COLO829 (cell line): ENCODE data around the gene TAS1R1.
"Not testable (repeated sequence)": the region's sequence is repeated elsewhere in the genome, so short reads cannot be mapped to it uniquely, and the experiment has no call there.

Experiments used
- DNase-seq: peaks from one replicate; pipeline ENCODE4 v3.0.0; 2012; ENCODE audit warnings: low spot score

TAS1R1 gene

DNA sequence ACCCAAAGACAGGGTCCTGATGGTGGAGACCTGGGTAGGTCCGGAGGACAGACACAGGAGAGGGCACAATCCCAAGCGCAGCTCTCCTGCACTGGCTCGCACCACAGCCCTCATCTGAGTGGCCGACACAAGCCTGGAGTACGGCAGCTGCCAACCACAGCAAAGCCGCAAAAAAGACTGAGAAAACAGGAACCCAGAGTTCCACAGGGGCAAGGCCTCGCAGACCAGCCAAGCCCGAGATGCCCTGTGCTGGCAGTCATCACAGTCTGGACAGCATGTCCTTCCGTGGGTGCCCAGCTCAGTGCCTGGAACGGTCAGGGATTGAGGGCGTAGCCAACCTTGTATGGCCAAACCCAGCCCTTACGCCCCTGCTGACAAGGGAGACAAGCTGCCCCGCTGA, 36.1 kb downstream of the TAS1R1 start:
- DNase-seq, result no peak

DNA sequence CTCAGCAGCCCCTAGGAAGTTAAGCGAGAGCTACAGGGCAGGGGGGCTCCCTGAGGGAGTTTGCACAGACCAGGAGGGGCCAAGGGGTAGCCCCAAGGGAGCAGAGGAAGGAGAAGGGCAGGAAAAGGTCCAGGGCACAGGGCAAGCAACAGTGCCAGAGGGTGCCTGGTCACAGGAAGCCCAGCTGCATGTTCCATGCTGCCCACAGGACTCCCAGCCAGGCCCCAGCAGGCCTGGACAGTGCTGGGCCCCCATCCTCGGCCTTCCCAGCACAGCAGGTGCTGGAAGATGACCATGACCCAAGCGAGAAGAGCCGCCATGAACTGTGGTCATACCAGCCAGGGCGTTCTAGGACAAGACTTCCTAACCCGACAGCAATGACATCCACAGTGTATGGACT, 36.5 kb downstream of the TAS1R1 start:
- no peak for DNase-seq

DNA sequence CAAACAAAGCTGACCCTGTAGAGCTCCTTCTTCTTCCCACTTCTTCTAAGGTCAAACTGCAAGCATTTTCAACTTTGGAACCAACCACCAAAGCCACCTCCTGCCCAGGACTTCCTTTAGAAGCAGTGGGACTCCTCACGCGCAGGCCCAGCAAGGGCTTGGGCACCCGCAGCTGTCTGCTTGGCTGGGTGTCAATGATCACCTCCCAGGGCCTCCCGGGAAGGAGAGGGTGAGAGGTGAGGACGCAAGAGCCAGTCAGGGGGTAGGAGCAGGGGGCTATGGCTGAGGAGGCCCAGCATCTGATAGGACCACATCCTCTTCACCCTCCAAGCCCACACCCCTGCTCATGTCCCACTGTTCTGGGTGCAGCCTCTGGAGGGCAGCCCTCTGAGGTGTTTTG, 37.3 kb downstream of the TAS1R1 start:
- DNase-seq, result no peak

DNA sequence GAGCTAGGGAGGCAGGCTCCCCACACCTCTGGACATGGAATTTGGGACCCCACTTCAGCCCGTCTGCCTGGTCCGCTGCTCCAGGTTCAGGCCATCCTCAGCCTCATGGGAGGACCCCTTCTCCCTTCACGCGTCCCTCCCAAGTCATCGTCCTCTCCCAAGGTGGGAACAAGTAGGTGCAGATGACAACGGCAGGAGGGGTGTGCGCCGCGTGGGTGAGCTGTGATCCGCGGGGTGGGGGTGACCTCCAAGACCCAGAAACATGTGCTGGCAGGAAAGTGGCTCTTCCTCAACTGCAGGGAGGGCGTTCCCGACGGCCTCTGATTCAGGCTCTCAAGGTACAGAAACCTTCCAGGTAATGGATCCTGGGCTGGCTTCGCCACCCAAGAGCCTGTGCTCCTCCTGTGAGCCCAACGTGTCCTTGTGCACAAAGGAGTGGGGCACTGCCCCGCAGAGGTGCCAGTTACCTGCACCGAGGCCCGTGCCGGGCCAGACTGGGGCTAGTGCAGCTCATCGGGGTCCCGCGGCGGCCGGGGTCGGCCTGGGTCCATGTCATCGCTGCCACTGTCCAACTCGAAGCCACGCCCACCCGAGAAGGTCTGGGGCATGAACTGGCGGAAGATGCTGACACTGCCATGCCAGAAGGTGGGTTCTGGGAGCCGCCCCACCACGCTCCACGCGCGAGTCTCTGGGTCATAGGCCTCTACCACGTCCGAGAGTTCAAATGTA, 37.9 kb downstream of the TAS1R1 start:
- no peak for DNase-seq

DNA sequence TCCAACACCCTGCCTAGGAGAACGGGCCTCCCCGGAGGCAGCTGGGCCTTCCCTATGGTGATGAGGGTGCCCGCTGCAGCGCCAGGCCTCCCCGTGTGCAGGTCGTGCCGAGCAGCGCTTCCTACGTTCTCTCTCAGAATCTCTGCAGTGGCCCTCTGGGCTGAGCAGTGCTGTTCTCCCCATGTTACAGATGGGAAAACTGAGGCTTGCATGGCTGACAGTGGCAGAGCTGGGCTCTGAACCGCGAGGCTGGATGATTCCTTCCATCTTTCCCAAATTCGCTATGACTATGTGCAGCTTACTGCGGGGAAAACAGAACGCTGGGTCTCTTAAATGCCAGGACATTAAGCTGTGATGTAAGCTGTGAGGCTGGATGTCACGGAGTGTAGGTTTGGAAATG, 38.7 kb downstream of the TAS1R1 start:
- DNase-seq, result no peak

DNA sequence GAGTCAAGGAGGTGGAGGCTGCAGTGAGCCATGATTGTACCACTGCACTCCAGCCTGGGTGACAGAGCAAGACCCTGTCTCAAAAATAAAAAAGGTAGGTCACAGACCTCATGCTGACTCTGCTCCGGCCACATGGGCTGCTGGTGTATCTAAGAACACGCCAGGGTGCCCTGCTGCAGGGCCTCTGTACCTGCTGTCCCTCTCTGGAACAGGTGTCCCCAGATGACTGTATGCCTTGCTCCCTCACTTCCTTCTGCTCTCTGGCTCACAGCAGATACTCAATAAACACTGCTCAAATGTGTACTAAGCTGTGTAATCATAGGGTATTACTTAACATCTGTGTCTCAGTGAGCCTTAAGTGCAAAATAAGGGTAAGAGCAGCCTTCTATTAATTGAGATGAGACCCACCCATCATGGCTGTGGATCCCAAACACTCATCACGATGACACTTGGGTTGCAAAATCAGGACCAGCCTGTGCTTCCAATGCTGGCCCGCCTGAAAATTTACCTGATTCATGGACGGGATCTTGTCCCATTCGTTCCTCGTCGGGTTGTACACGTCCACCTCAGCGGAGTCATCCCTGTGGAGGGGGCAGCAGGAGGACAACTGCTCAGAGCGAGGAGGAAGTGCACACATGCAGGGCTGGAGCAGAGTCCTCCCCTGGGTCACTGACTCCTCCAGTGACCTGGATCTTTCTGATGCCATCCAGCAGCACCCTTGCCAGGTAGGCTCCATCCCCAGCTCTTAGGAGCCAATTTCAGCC, 40.1 kb downstream of the TAS1R1 start:
- no peak for DNase-seq

DNA sequence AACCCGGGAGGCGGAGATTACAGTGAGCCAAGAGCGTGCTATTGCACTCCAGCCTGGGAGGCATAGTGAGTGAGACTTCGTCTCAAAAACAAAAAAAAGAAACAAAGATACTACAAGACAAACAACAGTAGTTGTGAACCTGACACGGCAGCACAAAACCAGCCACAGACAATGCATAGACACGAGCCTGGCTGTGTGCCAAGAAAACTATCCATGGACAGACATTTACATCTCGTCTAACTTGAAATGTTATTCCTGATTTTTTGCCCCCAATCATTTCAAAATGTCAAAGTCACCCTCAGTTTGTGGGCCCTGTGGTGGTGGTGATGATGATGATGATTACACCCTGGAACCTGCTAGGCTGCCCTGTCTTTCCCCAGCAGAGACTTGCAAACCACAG, 41.2 kb downstream of the TAS1R1 start:
- no peak for DNase-seq

DNA sequence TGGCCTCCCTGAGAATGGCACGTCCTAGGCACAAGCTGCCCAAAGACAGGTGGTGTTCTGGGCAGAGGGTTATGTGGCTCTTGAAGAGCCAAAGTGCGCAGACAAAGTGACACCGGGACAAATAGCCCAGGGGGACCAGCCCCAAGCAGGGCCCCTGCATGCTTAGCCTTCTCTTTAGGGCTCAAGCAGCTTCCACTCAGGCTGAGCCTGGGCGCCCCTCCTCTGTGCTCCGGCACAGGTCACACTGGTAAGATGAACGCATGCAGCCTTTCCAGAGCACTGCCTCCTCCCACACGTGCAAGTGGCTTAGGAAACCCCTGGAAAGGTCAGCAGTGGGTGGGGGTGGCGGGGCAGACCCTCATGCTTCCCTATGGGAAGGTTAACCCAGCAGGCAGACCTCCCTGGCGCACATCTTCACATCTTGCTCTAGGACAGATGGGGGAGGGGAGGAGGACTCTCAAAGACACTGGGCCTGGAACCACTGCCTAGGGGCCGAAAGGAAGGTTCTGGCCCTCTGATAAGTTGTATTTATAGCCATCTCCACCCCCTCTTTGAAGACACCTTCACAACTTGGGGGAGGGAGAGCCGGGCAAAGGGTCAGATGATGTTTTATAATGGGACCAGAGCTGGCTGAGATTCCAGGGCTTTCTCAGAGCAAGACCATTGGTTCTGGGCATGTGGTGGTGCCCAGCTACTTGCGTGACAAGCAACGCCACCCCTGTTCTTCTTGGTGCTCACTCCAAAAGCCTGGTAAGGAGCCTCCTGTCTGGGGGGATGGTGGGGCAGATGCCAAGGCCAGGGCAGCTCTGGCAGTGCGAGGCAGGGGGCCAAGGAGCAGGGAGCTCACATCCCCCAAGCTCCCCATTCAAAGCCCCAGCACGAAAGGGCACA, 42.0 kb downstream of the TAS1R1 start:
- no peak for DNase-seq

DNA sequence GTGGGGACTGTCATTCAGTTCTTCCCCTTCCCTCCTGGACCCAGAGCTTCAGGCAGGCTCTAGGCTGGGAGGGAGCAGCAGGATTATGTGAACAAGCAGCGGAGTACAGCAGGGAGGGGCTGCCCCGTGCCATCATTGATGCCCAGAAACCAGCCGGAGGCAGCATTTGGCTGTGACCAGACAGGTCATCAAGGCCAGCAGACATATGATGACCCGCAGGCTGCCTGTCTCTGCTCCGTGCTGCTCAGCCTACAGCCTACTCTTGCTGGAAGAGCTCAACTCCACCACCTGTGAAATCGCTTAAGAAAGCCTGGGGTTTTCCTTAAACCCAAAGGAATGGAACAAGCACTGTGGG, 42.6 kb downstream of the TAS1R1 start:
- no peak for DNase-seq

DNA sequence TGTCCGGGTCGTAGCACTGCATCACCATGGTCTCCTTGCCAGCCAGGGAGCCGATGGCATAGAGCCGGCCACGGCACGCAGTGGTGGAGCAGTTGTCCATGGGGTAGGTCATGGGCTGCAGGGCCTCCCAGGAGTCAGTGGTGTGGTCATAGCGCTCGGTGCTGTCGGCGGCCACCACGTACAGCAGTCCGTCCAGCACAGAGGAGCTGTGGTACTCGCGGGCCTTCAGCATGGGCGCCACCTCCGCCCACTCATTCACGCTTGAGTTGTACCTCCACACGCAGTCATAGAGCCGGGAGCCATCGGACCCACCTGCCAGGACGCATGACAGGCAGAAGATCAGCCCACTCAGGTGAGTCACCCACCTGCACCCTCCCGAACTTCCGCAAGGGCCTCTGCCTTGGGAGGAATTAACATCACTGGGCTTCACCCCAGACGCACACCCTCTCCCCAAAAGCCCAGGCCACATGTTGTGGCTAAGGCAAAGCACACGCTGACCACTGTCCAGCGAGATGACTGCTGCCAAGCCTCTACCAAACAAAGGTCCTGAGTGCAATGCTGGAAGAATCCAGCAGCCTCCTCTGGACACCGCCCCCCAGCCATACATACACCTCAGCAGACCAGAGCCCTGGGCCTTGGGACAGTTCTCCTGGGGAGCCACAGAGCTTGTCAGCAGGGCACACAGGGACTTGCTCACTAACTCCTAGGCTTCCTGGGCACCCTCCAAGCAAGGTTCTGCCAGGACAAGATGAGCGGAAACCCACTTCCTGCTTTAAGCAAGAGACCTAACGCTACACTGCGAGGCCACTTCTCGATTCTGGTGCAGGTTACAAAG, 44.3 kb downstream of the TAS1R1 start:
- DNase-seq, result no peak

DNA sequence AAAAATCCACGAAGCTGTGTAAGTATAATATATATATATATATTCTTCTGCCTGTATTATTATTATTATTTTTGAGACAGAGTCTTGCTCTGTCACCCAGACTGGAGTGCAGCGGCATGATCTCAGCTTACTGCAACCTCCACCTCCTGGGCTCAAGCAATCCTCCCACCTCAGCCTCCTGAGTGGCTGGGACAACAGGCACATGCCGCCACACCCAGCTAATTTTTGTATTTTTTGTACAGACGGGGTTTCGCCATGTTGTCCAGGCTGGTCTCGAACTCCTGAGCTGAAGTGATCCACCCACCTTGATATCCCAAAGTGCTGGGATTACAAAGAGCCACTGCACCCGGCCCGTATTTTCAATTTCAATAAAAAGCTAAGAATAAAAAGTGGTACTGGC, 44.9 kb downstream of the TAS1R1 start:
- DNase-seq, result not testable (repeated sequence)

DNA sequence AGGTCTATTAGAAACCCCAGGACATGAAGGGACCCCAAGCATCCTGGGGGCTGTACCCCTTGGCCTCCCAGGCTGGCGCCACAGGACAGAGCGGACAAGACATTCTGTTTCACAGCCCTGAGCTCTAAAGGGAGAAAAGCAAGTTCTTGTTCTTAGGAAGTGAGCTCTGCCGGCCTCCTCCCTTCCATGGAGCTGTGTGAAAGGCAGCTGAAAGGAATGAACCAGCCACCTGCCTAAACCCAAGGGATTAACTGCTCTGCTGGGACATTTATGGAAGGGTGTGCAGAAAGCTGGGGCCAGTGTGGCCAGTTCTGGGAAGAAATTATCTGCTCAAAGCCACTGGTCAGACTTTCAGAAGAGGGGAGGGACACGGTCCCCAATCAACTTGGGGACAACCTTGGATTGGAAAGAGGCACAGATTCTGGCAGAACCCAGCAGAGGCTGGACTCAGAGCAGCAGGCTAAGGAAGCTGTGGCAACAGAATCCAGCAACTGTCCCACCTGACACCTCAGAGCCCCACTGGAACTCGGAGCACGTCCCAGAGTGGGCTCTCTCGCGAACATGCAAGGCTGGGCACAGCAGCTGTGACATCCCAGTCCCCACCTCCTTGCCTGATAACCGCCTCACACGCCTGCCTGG, 45.4 kb downstream of the TAS1R1 start:
- no peak for DNase-seq

DNA sequence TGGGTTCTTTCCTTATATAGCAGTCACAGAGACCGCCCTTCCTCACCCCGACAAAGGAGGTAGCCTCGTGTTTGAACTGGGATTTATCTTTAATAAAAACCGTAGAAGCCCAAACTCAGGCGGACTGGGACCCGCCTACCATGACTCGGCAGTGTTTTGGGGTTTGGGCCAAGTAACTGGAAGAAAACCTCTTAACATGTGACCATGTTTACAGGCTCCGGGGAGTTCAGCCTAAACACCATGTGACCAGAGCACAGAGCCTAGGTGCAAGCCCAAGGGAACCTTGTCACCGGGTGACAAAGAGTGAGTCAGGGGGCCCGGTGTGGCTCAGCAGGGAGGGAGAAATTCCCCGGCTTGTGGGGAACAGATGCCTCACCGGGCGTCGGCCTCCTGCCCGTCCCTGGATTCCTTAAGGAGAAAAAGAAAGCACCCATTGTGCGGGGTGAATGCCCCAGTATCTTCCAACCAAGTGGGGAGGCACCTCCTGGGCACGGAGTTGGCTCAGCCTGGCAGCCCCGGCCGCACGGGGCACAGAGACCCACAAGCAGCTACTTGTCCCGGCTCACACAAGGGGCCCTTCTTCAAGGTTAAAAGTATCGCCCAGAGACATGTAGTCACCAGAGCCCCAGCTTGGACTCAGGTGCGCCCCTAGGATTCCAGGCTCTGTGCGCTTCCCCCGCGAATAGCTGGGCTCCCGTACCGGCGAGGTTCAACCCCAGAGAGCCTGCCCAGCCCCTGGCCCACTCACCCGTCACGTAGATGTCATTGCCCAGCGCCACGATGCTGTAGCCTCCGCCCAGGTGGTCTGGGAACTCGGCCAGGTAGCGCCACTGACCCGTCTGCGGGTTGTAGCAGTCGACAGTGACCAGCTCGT, 46.2 kb downstream of the TAS1R1 start:
- DNase-seq, result peak; percentile 61

DNA sequence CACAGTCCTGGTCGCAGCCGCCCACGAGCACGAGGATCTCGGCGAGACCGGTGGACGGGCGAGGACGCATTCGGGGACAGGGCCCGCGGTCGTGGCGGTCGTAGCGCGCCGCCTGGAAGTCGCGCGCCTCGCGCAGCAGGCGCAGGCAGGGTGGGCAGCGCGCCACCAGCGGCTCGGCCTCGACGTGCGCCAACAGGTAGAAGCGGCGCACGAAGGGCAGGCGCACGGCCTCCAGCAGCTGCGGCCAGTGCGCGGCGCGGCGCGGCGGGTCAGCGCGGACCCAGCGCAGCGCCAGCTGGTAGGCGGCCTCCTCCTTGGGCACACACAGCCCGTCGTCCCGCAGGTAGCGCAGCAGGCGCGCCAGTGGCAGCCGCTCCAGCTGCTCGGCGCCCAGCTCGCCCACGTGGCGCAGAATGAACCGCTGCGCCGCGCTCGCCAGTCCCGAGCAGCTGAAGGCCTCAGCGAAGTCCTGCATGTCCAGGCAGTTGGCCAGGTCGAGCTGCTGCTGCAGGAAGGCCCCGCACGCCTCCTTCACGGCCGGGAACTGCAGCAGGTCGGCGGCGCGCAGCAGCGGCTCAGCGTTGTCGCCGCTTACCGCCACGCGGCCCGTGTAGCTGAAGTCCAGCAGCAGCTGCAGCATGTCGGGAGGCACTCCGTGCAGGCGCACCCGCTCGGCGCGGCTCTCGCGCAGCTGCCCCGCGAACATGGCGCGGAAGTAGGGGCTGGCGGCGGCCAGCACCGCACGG, 47.0 kb downstream of the TAS1R1 start:
- DNase-seq, result no peak

DNA sequence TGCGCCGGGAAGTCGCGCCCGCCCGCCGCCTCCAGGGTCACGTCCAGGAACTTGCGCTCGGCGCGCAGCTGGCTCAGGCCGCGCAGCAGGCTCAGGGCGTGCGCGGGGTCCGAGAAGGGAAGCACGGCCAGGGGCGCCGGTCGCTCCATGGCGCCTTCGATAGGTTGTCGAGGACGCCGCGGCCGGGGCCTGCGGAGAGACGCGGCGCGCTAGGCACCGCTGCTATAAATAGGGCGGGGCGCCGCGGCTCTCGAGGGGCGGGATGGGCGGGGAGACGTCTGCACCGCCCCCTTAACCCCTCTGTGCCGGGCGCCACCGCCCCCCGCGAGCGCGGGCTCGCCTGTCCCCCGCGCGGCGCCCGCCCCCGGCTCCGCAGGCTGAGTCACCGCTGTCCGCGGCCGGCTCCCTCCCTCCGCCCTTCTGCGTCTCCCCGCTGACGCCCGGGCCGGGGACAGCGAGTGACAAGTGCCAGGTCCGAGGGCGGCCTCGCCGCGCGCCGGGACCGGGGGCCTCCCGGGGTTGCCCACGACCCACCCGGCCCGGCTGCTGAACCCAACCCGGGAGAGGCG, 47.6 kb downstream of the TAS1R1 start, which contains the start of gene KLHL21:
Gene KLHL21, minus strand, starts transcription at position 201 of the 569 bp plus-strand sequence. Its CDS starts 52 bp downstream, at position 149.
- DNase-seq, result peak; percentile 80

DNA sequence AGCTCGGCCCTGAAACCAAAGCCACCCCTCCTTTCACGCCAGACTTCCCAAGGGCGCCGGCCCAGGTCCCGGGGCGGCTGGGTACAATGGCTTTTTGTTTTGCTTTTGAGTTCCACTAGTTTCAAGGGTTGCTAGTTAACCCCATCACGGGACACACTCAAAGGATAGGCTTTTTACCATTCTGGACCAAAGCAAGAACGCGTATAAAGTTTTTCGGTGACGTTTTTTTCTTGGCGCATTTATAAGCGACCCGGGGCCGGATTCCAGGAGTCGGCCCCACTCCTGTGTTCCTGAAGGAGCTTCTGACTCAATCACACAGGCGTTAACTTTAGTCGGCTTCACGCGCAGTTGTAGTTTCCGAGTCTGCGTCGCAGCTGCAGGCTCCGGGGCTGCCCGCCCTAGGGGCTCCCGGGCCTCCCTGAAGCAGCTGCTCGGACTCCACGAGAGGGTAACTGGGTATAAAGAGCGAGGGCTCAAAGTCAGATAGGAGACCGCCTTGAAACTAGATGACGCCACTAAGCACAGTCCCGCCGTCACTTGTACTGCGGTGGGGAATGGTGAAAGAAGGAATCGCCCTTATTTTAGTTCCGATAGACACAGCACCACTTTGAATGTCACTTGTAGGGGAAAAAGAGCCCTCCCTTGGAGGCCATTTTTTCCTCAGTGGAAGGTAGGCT, 48.3 kb downstream of the TAS1R1 start:
- DNase-seq, result peak; percentile 89

DNA sequence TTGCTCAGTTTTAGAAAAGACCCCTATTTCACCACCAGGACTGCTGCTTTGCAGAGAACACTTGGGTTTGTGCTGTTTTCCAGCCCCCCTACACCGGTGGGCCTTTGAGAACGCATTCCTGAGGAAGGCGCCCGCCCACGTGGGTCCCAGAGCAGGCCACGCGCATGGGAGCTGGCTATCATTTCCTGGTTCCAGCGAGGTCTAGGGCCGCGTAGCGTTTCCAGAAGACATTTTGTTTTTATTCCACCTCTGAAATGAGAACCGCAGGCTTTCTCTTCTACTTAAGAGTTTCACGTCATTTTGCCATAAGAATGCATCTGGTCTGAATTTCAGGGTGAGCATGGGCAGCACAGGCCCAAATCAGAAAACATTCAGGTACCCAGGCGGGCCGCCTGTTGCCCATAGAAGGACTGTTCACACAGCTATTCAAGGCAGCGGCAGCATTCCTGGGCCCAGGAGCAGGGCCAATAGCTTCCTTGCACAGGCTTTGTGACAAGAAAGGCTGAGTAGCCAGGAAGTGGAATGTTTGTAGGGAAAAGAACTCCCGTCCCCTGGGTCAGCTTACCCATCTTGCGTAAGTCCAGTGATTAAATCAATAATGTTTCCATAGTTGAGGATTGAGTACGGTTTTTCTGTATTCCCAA, 48.9 kb downstream of the TAS1R1 start:
- peak; percentile 44 for DNase-seq
